ENCODE results near the gene ELANE.
"Not testable (repeated sequence)": the region's sequence is repeated elsewhere in the genome, so short reads cannot be mapped to it uniquely, and the experiment has no call there.

ELANE gene

GRCh38 chr19:882871-883497 lies 30.9 kb downstream of the ELANE start:
- DNase-seq = no peak

- DNase-seq = no peak
These were observed 31.6 kb downstream of the ELANE start for GRCh38 chr19:883661-884211.

- no peak for DNase-seq
These were observed 32.5 kb downstream of the ELANE start for GRCh38 chr19:884420-885211.

GRCh38 chr19:885536-886224 lies 33.6 kb downstream of the ELANE start:
- DNase-seq = no peak

DNA sequence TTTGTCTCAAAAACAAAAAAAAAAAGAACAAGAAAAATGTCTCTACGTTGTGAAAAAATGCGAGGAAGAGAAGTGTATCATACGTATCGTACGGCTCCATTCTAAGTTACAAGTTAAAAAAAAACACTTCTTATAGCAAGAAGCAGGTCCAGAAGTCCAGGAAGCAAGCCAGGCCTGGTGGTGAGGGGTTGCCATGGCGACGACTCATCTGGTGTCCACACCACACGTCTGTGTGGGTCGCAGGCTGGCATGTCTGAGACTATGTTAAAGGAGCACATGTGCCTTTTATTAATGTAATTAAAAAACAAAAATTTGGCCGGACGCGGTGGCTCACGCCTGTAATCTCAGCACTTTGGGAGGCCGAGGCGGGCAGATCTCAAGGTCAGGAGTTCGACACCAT lies 35.0 kb downstream of the ELANE start:
- DNase-seq = no peak

DNA sequence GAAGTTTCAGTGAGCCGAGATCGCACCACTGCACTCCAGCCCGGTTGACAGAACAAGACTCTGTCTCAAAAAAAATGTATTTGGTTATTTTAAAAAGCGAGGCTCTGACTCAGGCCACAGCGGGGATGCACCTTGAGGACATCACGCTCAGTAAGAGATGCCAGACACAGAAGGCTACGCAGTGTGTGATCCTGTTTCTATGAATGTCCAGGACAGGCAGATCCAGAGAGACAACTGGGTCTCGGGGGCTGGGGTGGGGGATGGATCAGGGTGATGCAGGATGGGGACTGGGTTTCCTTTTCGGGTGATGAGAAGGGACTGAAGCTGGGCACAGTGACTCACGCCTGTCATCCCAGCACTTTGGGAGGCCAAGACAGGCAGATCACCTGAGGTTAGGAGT lies 35.5 kb downstream of the ELANE start:
- DNase-seq = no peak

GRCh38 chr19:888581-889385 lies 36.7 kb downstream of the ELANE start:
- DNase-seq = peak; percentile 79

DNA sequence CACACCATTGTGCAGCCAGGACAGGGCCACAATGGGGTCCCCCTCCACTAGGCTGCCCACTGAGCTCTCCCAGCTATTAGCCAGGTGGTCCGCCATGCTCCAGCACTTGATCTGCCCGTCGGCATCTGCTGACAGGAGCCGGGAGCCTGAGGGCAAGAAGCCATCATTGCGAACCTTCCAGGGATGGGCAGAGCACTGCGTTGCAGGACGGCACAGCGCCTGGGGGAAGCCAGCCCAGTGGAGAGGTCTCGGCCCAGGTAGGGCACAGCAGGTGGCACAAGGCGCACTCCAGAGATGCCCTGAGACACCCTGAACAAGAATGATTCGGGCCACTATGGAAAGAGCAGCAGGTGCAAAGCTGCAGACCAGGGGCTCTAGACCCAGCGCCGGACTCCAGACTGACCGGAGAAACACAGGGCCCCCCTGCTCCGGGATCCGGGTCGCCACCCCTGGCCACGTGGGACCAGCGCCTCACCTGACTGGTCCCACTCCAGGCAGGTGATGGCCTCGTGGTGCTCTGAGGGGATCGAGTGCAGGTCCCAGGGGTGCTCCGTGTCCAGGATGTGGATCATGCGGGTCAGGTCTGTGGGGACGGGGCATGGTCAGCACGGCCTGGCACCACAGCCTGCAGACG lies 37.7 kb downstream of the ELANE start:
- no peak for DNase-seq

DNA sequence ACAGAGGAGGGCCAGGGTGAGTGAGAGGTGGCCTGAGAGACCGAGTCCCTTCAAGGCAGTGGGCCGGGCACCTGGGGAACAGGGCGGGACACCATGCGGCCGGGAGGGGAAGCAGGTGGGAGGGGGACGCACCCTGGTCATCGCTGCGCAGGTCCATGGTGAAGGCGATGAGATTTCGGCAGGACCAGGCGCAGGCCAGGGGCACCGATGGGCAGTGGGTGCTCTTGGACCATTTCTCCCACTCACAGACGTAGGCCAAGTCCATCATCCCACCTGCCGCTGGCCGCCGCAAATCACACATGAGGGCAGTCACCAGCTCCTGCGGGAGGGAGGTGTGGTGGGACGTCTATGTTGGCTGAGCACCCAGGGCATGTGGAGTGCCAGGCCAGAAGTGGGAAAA lies 38.7 kb downstream of the ELANE start:
- DNase-seq = no peak

GRCh38 chr19:891421-892200 lies 39.5 kb downstream of the ELANE start:
- DNase-seq = not testable (repeated sequence)

DNA sequence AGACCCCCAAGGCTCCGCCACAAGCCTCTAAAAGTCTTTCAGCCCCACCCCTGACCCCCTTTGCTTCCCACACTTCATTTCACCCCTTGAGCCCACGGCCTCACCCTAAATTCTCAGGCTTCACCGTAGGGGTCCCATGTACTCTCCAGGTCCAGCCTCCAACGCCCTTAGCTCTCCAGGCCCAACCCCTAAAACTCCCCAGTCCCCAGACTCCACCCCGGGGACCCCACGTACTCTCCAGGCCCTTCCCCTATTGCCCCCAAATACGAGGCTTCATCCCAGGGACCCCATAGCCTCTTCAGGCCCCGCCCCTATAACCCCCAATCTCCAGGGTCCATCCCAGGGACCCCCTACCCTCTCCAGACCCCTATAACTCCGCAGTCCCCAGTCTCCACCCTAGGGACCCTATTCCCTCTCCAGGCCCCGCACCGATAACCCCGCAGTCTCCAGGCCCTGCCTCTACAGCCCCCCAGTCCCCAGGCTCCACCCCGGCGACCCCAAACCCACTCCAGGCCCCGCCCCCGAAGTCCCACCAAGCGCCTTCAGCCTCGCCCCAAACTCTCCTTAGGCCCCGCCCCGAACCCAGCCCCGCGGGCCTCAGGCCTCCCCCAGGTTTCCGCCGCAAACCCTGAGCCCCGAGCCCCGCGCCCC lies 40.3 kb downstream of the ELANE start:
- peak; percentile 68 for DNase-seq

GRCh38 chr19:892894-893689 lies 41.0 kb downstream of the ELANE start, which contains the start of the genes MED16 and RNU6-9:
MED16 (minus strand) TSS chr19:893187; CDS start chr19:891131, 2,056 bp downstream.
RNU6-9 (plus strand) TSS chr19:893484.
- peak; percentile 91 for DNase-seq

GRCh38 chr19:896434-896833 lies 44.3 kb downstream of the ELANE start:
- DNase-seq = no peak

GRCh38 chr19:896999-897398 lies 44.9 kb downstream of the ELANE start:
- no peak for DNase-seq

DNA sequence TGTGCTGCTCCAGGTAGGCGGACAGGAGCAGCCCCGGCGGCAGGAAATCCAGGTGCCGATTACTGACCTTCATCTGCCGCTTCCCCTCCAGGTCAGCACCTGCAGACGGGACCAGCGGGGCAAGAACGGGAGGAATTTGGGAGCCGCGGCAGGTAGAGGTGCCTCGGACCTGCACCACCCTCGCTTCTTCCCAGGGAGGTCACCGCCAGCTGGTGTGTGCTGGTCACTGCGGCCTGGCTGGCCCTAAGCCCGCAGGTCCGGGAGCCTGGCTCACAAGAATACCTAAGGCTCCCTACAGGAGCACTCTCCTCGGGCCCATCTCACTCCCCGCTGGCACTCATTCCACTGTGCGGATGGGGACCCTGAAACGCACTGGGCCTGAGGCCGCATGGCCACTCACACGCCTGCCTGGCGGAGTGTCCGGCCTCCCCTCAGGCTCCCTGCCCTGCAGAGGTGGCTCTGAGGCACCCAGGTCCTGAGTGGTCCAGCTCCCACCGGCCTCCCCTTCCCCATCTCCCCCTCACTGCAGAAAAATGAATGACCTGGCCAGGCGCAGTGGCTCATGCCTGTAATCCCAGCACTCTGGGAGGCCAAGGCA lies 45.4 kb downstream of the ELANE start:
- no peak for DNase-seq

- no peak for DNase-seq
These were observed 46.6 kb downstream of the ELANE start for GRCh38 chr19:898663-899062.

DNA sequence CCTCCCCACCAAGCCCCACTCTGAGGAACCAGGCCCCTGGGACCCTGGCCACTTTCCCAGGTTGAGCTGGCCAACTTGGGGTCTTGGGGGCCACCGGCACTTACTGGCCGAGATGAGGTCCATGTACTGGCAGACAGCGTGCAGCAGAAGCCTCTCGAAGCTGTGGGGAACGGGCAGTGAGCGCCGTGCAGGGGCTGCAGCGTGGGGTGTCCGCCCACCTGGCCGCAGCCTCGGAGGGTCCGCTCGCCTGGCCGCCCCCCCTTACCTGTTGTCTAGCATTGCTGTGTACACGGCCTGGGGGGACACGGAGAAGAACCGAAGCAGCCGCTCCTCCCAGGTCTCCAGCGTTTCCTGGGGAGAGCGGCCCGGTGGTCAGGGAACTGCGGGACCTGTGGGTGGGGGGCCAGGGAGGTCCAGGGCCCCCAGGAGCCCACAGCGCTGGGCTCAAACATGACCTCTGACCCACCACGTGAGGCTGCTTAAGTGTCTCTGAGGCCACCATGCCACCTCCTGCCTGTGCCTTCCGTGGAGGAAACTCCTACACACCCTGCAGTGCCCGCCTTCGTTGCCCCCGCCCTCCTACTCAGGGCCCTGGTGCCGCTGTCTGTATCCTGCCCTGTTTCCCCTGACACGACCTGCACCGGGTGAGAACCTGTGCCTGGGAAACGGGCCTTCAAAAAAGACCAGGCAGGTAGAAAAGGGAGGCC lies 47.4 kb downstream of the ELANE start:
- DNase-seq = no peak

DNA sequence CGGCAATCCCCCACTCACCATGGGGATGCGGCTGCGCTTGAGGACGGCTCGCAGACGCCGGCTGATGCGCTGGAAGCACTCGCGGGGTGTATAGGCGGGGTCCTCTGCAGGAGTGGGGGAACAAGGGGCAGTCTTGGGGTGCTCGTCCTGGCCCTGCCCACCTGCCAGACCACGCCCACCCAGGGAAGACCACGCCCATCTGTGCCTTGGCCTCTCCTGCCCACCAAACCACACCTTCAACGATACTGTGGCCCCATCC lies 47.9 kb downstream of the ELANE start:
- DNase-seq = no peak

All from activated CD8-positive, alpha-beta memory T cell treated with anti-CD3 and anti-CD28 coated beads, Interleukin-2, amount 50 U/mL, for 48 hours (primary cell).